ENCODE measurements around the gene CDH13. TPM values are rescaled to one million over a fixed set of nuclear protein-coding genes. Genes with fewer than 3 reads are reported as not detected.

The CDH13 gene
- total and polyA plus RNA-seq, 4 donors = 58.9 to 265 (median 158) TPM

- H3K4me3 ChIP-seq (ENCODE audit: low read length in 2 of 2) = no peak overlapping the region
- H3K27ac ChIP-seq (ENCODE audit: low read depth in 1 of 2, low read length in 2 of 2) = no peak overlapping the region
- H3K27me3 ChIP-seq (ENCODE audit: control insufficient read depth in 1 of 2, insufficient read depth in 2 of 2, low read length in 1 of 2) = no peaks in the 10 kb centered on the region
- H3K9me3 ChIP-seq (ENCODE audit: control insufficient read depth, low read length) = no peaks in the 10 kb centered on the region
- 76 to 85% methylated on average over 5 of the region's 5 CpGs for WGBS, 2 donors
- no peaks in the 10 kb centered on the region for H3K4me1 ChIP-seq (ENCODE audit: control insufficient read depth in 1 of 2, insufficient read depth in 2 of 2, low read length in 2 of 2)
- intact Hi-C loops (cut with DNase I) = no loop called here
- no peak for DNase-seq
- ATAC-seq (ENCODE audit: low FRiP score) = no peak
- H3K36me3 ChIP-seq (ENCODE audit: control insufficient read depth in 1 of 2, insufficient read depth in 2 of 2, low read length in 1 of 2) = no peaks in the 10 kb centered on the region
Observed at GRCh38 chr16:83206426-83206825, 579.7 kb downstream of the CDH13 start.

- Histone ChIP-seq H3K27me3 (ENCODE audit: control insufficient read depth in 1 of 2, insufficient read depth in 2 of 2, low read length in 1 of 2) (no peaks in the 10 kb centered on the region), H3K27ac (ENCODE audit: low read depth in 1 of 2, low read length in 2 of 2) (no peak overlapping the region), H3K4me3 (ENCODE audit: low read length in 2 of 2) (no peak overlapping the region), H3K4me1 (ENCODE audit: control insufficient read depth in 1 of 2, insufficient read depth in 2 of 2, low read length in 2 of 2) (no peaks in the 10 kb centered on the region), H3K36me3 (ENCODE audit: control insufficient read depth in 1 of 2, insufficient read depth in 2 of 2, low read length in 1 of 2) (no peaks in the 10 kb centered on the region), H3K9me3 (ENCODE audit: control insufficient read depth, low read length) (no peaks in the 10 kb centered on the region)
- DNase-seq (no peak), ATAC-seq (ENCODE audit: low FRiP score) (no peak)
- WGBS, 2 donors = 60% methylated on average over 6 of the region's 6 CpGs
- intact Hi-C loops (cut with DNase I) = no loop called here
Observed at GRCh38 chr16:83211711-83212110, 584.9 kb downstream of the CDH13 start.

DNA sequence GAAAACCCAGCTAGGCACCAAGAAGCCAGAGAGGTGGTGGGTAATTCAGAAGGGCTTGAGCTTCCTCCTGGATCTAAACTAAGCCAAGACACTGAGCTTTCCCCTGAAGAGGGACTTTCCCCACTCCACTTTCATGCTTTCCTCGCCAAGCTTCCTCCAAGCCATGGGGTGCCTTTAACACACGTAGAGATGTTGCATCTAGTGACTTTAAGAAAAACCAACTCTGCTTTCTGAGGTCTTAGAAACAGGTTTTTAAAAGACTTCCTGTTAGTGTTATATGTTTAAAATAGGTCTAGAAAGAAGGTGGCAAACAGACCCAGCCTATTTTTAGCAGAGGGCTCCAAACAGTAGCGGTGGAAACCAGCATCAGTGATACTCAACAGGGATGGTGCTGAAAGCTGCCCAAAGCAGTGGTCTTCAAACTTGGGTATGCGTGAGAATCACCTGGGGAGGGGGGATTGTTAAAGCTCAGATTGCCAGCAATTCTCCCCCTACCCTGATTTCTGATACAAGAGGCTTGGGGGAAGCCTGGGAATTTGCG lies 585.6 kb downstream of the CDH13 start:
- H3K27ac ChIP-seq (ENCODE audit: low read depth in 1 of 2, low read length in 2 of 2) = no peak overlapping the region
- H3K4me1 ChIP-seq (ENCODE audit: control insufficient read depth in 1 of 2, insufficient read depth in 2 of 2, low read length in 2 of 2) = no peaks in the 10 kb centered on the region
- peaks cover 0 to 2% of the 10 kb centered on the region in 2 donors for H3K36me3 ChIP-seq (ENCODE audit: control insufficient read depth in 1 of 2, insufficient read depth in 2 of 2, low read length in 1 of 2)
- H3K27me3 ChIP-seq (ENCODE audit: control insufficient read depth in 1 of 2, insufficient read depth in 2 of 2, low read length in 1 of 2) = no peaks in the 10 kb centered on the region
- intact Hi-C loops (cut with DNase I) = no loop called here
- H3K9me3 ChIP-seq (ENCODE audit: control insufficient read depth, low read length) = no peaks in the 10 kb centered on the region
- 86 to 87% methylated on average over 5 of the region's 5 CpGs for WGBS, 2 donors
- no peak for DNase-seq
- H3K4me3 ChIP-seq (ENCODE audit: low read length in 2 of 2) = no peak overlapping the region
- ATAC-seq (ENCODE audit: low FRiP score) = no peak

GRCh38 chr16:83214671-83215070 lies 587.9 kb downstream of the CDH13 start:
- DNase-seq (no peak), ATAC-seq (ENCODE audit: low FRiP score) (no peak)
- Histone ChIP-seq H3K9me3 (ENCODE audit: control insufficient read depth, low read length) (no peaks in the 10 kb centered on the region), H3K36me3 (ENCODE audit: control insufficient read depth in 1 of 2, insufficient read depth in 2 of 2, low read length in 1 of 2) (peaks cover 0 to 2% of the 10 kb centered on the region in 2 donors), H3K27me3 (ENCODE audit: control insufficient read depth in 1 of 2, insufficient read depth in 2 of 2, low read length in 1 of 2) (no peaks in the 10 kb centered on the region), H3K4me3 (ENCODE audit: low read length in 2 of 2) (no peak overlapping the region), H3K27ac (ENCODE audit: low read depth in 1 of 2, low read length in 2 of 2) (no peak overlapping the region), H3K4me1 (ENCODE audit: control insufficient read depth in 1 of 2, insufficient read depth in 2 of 2, low read length in 2 of 2) (no peaks in the 10 kb centered on the region)
- intact Hi-C loops (cut with DNase I) = loop anchor here in 1 of 2 donors (5.0 kb wide), 1 partner anchor 612 kb away; no protein-coding TSS in a partner anchor
- WGBS, 2 donors = 95 to 97% methylated on average over 5 of the region's 5 CpGs

DNA sequence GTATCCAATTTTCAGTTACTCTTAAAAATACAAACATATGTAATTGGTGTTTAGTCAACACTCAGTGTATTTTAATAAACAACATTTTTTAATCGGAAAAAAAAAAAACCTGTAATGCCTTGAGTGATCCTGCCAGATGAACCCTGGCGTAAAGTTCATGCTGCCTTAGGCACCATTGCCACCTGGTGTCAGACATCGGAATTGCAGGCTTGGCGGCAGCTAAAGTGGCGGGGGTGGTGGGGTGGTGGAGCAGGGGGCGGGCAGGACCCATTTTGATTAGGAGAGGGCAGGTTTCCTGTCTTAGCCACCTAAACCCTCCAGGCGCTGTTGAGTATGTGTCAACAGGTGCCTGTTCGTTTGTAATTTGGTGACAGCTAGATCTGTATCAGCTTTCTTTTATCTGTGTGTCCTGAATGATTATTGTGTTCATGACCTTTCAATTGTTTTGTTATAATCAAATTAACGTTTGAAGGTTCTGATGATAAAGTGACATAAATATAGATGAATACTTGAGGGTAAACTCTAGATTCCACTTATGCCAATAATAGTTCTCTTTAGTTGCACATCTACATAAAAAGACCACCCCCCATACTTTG lies 588.7 kb downstream of the CDH13 start:
- Histone ChIP-seq H3K27me3 (ENCODE audit: control insufficient read depth in 1 of 2, insufficient read depth in 2 of 2, low read length in 1 of 2) (no peaks in the 10 kb centered on the region), H3K36me3 (ENCODE audit: control insufficient read depth in 1 of 2, insufficient read depth in 2 of 2, low read length in 1 of 2) (peaks cover 0 to 2% of the 10 kb centered on the region in 2 donors), H3K9me3 (ENCODE audit: control insufficient read depth, low read length) (no peaks in the 10 kb centered on the region), H3K4me3 (ENCODE audit: low read length in 2 of 2) (no peak overlapping the region), H3K4me1 (ENCODE audit: control insufficient read depth in 1 of 2, insufficient read depth in 2 of 2, low read length in 2 of 2) (no peaks in the 10 kb centered on the region), H3K27ac (ENCODE audit: low read depth in 1 of 2, low read length in 2 of 2) (no peak overlapping the region)
- no peak for DNase-seq
- WGBS, 2 donors = 56 to 61% methylated on average over 9 of the region's 9 CpGs
- intact Hi-C loops (cut with DNase I) = loop anchor here in 1 of 2 donors (5.0 kb wide), 1 partner anchor 613 kb away; no protein-coding TSS in a partner anchor
- no peak for ATAC-seq (ENCODE audit: low FRiP score)

DNA sequence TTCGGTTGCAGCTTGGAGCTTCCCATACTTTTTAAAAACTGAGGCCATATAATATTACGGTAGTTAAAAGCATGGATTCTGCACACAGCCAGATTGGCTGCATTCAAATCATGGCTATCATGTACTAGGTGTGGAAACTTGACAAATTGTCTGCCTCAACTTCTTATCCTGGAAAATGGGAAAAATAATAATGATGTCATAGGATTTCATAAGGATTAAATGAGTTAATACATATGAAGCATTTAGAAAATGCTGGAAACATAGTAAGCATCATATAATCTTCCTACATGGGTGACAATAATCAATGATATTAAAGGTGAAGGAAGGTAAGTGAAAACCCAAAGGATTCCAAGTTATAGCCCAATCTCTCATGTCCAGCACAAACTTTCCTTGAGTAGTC lies 592.5 kb downstream of the CDH13 start:
- ATAC-seq (ENCODE audit: low FRiP score) = no peak
- intact Hi-C loops (cut with DNase I) = loop anchor here in 1 of 2 donors (5.0 kb wide), 1 partner anchor 617 kb away; no protein-coding TSS in a partner anchor
- DNase-seq = no peak
- no peaks in the 10 kb centered on the region for H3K27me3 ChIP-seq (ENCODE audit: control insufficient read depth in 1 of 2, insufficient read depth in 2 of 2, low read length in 1 of 2)
- no peaks in the 10 kb centered on the region for H3K9me3 ChIP-seq (ENCODE audit: control insufficient read depth, low read length)
- WGBS, 2 donors = 97 to 99% methylated on average over 2 of the region's 2 CpGs
- no peak overlapping the region for H3K4me3 ChIP-seq (ENCODE audit: low read length in 2 of 2)
- peaks cover 0 to 2% of the 10 kb centered on the region in 2 donors for H3K36me3 ChIP-seq (ENCODE audit: control insufficient read depth in 1 of 2, insufficient read depth in 2 of 2, low read length in 1 of 2)
- no peak overlapping the region for H3K27ac ChIP-seq (ENCODE audit: low read depth in 1 of 2, low read length in 2 of 2)
- no peaks in the 10 kb centered on the region for H3K4me1 ChIP-seq (ENCODE audit: control insufficient read depth in 1 of 2, insufficient read depth in 2 of 2, low read length in 2 of 2)

DNA sequence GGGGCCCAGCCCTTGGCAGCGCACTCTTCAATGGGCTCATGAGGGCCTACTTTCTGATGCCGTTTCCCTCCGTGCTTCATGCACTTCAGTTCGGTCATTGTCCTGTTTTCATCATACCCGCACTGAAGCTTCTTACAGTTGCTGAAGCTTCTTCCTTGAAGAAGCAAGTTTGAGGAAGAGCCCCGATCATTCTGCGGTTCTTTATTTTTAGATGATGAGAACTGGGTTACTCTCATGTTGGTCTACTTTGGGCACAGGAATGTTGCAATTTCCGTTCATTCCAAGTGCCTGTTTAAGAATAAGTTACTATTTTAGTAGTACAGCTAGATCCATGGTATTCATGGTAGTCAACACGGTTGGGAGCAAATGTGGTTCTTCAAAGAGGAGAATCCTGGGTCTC lies 593.3 kb downstream of the CDH13 start:
- WGBS, 2 donors = 85% methylated on average over 9 of the region's 9 CpGs
- no peak for ATAC-seq (ENCODE audit: low FRiP score)
- intact Hi-C loops (cut with DNase I) = no loop called here
- DNase-seq = no peak
- H3K27ac ChIP-seq (ENCODE audit: low read depth in 1 of 2, low read length in 2 of 2) = no peak overlapping the region
- H3K4me1 ChIP-seq (ENCODE audit: control insufficient read depth in 1 of 2, insufficient read depth in 2 of 2, low read length in 2 of 2) = no peaks in the 10 kb centered on the region
- no peak overlapping the region for H3K4me3 ChIP-seq (ENCODE audit: low read length in 2 of 2)
- H3K9me3 ChIP-seq (ENCODE audit: control insufficient read depth, low read length) = no peaks in the 10 kb centered on the region
- no peaks in the 10 kb centered on the region for H3K27me3 ChIP-seq (ENCODE audit: control insufficient read depth in 1 of 2, insufficient read depth in 2 of 2, low read length in 1 of 2)
- H3K36me3 ChIP-seq (ENCODE audit: control insufficient read depth in 1 of 2, insufficient read depth in 2 of 2, low read length in 1 of 2) = peaks cover 0 to 2% of the 10 kb centered on the region in 2 donors

DNA sequence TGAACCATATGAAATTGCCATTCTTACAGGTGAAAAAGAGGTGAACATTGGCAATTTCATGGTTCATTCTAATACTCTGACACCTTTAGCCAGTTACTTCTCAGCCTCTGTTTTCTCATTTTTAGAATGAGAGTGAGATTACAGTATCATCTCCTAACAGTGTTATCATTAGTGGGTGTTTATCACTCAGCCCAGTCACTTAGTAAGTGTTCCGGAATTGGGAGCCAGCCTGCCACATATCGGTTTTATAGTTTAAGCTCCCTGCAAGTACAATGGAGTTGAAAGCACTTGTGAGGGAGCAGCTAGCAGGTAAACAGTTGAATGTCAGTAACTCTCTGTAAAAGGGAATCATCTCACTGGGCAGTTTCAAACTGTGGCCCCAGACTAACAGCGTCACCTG lies 597.9 kb downstream of the CDH13 start:
- Histone ChIP-seq H3K27me3 (ENCODE audit: control insufficient read depth in 1 of 2, insufficient read depth in 2 of 2, low read length in 1 of 2) (no peaks in the 10 kb centered on the region), H3K4me1 (ENCODE audit: control insufficient read depth in 1 of 2, insufficient read depth in 2 of 2, low read length in 2 of 2) (no peaks in the 10 kb centered on the region), H3K9me3 (ENCODE audit: control insufficient read depth, low read length) (no peaks in the 10 kb centered on the region), H3K36me3 (ENCODE audit: control insufficient read depth in 1 of 2, insufficient read depth in 2 of 2, low read length in 1 of 2) (no peaks in the 10 kb centered on the region), H3K27ac (ENCODE audit: low read depth in 1 of 2, low read length in 2 of 2) (no peak overlapping the region), H3K4me3 (ENCODE audit: low read length in 2 of 2) (no peak overlapping the region)
- DNase-seq (no peak), ATAC-seq (ENCODE audit: low FRiP score) (no peak)
- intact Hi-C loops (cut with DNase I) = no loop called here
- WGBS, 2 donors = 94 to 96% methylated on average over 3 of the region's 3 CpGs

DNA sequence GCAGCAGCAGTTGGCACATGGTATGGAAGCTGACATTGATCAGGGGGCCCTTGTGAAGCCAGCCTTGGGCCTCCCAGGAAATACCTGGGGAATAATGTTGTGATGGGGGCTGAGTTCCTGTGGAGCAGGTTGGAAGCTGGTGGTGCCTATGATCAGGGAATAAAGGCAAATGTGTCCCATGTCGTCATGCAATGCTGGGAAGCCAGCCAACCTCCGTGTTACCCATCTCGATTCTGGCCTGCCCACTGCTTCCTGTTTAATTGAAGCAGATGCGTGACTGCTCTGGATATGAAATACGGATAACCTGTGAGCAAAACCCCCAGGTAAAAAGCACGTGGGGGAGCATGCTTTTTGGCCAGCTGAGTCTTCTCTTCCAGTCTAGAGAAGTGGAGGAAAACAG lies 600.6 kb downstream of the CDH13 start:
- Histone ChIP-seq H3K9me3 (ENCODE audit: control insufficient read depth, low read length) (no peaks in the 10 kb centered on the region), H3K27me3 (ENCODE audit: control insufficient read depth in 1 of 2, insufficient read depth in 2 of 2, low read length in 1 of 2) (no peaks in the 10 kb centered on the region), H3K4me1 (ENCODE audit: control insufficient read depth in 1 of 2, insufficient read depth in 2 of 2, low read length in 2 of 2) (no peaks in the 10 kb centered on the region), H3K4me3 (ENCODE audit: low read length in 2 of 2) (no peak overlapping the region), H3K27ac (ENCODE audit: low read depth in 1 of 2, low read length in 2 of 2) (no peak overlapping the region), H3K36me3 (ENCODE audit: control insufficient read depth in 1 of 2, insufficient read depth in 2 of 2, low read length in 1 of 2) (no peaks in the 10 kb centered on the region)
- ATAC-seq (ENCODE audit: low FRiP score) = no peak
- WGBS, 2 donors = 67 to 68% methylated on average over 6 of the region's 6 CpGs
- no peak for DNase-seq
- intact Hi-C loops (cut with DNase I) = no loop called here
